Measurements from ENCODE around the gene MRPL10.

Gene MRPL10

DNA sequence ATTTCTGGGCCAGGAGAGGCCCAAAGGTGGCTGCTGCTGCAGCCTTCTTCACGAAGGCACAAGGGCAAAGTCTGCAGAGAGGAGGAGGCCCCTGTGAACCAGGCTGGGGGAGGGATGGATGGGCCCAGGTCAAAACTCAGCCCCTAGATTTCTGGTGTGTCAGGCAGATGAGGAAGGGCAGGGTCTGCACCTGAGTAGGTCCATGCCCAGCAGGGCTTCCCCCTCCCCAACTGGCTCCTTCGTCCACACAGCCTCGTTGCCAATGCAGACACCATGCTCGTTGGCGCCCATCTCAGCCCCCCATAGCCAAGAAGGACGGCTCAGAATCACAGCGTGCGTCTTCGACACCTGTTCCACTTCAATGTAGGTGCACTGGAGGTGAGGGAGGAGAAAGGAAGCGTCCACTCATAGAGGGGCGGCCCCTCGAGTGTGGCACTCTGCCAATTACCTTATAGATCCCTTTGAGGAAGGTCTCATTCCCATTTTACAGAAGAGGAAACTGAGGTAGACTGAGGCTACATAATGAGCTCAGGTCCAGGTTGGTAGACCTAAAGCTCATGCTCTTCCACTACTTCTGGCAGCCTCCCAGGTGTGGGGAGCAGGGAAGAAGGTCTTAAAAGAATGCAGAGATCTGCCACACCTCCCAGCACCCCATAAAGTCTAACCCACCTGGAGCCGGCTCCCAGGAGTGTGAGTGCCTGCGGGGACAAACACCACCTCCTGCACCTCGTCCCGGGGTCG lies 8.8 kb upstream of the MRPL10 start:
- no peak for DNase-seq (ENCODE audit: low read depth in 2 of 2)

DNA sequence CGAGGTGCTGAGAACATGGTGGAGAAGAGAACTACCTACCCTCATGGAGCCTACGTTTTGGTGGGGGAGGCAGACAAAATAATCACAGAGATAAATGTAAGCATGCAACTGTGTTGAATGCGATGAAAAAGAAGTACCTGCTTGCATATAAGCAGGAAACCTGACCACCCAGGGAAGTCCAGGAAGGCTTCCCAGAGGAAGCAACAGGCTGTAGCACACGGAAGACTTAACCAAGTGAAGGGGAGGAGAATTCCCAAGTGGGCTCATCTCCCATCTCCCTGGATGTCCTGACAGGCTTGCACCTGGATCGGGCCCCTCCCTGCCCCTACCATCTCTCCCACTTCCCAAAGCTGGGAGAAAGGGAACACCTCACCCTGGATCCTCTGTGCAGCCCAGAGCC lies 7.7 kb upstream of the MRPL10 start:
- no peak for DNase-seq (ENCODE audit: low read depth in 2 of 2)

DNA sequence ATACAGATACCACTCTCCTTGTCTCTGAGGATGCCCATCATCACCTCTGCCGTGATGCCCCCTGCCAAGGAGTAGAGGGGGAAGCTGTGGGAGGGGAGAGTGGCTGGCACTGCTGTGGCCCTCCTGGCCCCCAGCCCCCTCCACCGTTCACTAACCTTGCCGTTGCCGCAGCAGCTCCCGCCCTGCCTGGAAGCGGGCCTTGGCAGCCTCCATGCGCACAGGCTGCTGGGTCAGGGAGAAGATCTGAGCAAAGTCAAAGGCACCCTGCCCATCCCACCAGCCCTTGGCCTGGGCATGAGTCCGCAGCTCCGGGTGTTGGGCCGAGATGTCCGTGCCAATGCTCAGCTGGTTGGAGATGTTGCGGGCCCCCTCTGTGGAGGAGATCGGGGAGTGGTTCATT lies 7.3 kb upstream of the MRPL10 start:
- no peak for DNase-seq (ENCODE audit: low read depth in 2 of 2)

DNA sequence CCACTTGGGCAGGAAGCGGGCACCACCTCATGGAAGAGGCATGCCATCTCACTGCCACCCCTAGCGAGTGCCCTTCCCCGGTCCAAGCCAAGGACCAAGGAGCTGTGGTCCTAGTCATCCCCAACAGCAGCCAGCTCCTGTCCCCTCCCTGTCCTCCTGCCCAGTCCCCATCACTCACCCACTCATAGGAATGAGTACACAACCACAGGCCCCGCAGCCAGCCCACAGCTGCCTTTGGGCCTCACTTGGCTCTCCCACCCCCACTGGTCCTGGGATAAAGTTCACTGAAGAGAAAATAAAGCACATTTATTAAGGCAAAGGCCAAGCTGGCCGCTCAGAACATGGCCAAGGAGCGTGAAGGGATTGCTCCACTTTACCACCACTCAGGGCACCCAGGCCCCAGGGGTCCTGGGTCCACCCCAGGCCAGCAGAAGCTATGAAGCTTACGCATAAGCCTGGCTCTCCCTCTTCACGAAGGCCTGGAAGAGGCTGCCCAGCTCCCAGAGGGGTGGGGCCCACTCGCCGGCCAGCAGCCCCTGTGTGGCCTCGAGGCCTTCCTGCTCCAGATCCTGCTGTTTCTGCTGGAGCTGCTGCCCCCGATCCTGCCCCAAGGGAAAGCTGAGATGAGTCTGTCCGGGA lies 6.2 kb upstream of the MRPL10 start:
- DNase-seq (ENCODE audit: low read depth in 2 of 2): no peak

DNA sequence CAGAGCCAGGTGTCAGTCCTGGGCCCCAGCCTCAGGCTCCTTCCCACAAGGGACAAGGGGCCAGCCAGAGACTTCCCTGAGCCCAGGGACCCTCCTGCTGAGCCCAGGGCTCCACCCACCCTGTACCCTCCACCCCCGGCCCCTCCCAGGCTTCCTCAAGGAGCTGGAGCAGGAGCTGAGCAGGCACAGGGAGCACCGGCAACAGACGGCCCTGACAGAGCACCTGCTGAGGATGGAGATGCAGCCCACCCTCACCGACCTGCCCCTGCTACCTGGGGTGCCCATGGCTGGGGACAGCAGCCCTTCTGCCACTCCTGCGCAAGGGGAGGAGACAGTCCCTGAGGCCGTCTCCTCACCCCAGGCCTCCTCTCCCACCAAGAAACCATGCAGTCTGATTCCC lies 5.3 kb upstream of the MRPL10 start:
- no peak for DNase-seq (ENCODE audit: low read depth in 2 of 2)

DNA sequence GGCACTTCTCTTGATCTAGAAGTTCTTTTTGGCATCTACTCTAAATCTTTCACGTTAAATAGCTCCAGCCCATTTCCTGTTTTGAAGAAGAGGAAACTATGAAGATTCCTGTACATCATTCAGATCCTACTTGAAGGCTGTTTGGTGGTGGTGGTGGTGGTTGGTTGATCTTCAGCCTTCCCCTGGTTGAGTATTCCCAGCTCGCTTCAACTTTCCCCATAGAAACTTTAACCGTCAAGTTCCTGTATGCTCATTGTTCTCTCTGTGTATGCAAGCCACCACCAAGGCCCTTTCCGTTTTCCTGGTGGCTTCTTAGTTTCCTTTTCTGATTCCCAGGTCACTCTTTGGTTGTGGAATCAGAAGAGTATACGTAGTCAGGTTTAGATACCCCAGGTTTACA lies 3.4 kb upstream of the MRPL10 start:
- DNase-seq (ENCODE audit: low read depth in 2 of 2): no peak

DNA sequence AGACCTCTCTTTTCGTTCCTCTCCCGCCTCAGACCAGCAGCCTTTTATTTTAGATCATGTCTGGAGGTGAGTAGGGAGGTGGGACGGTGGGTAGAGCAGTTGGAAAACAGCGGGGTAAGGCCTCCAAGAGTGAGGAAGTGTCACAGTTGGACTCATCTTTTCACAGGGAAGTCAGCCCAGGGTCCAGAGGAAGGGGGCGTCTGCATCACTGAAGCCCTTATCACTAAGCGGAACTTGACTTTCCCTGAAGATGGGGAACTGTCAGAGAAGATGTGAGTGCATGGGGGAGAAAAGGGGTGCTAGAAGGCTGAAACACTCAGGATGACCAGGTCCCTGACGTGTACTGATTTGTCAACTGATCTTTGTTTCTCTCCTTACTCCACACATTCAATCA lies 590 bp upstream of the MRPL10 start:
- no peak for DNase-seq (ENCODE audit: low read depth in 2 of 2)

DNA sequence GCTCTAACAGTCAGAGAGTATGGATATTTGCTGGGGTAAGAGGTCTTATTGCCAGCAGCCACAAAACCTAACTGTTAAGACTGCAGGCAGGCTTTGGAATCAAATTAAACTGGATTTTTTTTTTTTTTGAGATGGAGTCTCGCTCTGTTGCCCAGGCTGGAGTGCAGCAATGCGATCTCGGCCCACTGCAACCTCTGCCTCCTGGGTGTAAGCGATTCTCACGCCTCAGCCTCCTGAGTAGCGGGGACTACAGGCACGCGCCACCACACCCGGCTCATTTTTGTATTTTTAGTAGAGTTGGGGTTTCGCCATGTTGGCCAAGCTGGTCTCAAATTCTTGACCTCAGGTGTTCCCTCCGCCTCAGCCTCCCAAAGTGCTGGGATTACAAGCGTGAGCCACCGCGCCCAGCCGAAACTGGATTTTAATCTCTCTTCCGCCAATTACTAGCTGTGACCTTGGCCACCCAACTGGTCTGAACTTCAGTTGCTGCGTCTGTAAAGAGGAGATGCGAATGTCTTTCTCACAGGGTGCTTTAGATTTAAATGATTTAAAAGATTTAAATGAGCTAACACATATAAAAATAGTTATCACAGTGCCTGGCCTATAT lies 842 bp downstream of the MRPL10 start:
- no peak for DNase-seq (ENCODE audit: low read depth in 2 of 2)

DNA sequence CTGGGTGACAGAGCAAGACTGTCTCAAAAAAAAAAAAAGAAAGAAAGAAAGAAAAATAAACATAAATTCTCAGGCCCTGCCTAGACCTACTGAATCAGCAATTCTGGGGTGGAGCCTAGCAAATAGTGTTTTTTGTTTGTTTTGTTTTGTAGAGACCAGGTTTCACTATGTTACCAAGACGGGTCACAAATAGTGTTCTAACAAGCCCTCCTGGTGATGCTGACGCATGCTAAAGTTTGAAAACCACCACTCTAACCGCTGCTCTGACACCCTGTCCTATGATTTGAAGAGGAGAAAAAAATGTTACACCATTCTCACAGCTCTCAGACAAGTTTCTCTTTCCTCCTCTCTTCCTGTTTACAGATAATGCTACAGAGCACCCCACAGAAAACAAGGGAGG lies 1.5 kb downstream of the MRPL10 start:
- DNase-seq (ENCODE audit: low read depth in 2 of 2): no peak

DNA sequence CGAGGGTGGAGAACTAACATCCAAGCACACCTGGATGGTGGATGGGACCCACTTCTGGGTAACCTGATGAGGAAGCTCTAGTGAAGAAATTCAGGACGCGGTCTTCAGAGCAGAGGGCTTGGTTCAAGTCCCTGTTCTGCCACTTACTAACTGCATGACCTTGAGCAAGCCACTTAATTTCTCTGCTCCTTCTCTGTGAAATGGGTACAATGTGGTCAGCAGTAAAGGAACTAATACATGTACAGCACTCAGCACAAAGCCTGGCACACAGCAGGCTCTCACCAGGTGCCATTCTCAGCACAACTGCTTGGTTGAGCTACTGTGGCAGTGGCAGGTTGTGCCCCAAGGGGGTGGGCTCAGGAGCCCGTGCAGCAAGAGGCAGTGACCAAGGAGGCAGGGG lies 7.8 kb downstream of the MRPL10 start:
- no peak for DNase-seq (ENCODE audit: low read depth in 2 of 2)

DNA sequence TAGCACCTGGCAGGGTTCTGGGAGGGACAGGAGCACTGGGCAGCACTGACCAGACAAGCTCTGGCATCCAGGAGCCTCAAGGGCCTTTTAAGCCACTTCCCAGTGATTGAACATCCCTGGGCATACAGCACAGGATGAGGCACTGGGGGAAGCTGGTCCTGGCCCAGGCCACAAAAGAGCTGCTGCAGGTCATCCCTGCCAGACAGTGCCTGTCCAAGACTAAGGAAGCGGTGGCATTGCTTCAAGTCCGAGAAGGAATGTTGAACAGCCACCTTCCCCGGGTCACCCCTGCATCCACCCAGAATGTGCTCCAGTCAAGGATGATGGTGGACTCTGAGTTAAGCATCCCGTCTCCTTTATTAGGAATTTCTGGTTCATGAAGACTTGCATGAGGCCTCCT lies 8.6 kb downstream of the MRPL10 start:
- no peak for DNase-seq (ENCODE audit: low read depth in 2 of 2)

DNA sequence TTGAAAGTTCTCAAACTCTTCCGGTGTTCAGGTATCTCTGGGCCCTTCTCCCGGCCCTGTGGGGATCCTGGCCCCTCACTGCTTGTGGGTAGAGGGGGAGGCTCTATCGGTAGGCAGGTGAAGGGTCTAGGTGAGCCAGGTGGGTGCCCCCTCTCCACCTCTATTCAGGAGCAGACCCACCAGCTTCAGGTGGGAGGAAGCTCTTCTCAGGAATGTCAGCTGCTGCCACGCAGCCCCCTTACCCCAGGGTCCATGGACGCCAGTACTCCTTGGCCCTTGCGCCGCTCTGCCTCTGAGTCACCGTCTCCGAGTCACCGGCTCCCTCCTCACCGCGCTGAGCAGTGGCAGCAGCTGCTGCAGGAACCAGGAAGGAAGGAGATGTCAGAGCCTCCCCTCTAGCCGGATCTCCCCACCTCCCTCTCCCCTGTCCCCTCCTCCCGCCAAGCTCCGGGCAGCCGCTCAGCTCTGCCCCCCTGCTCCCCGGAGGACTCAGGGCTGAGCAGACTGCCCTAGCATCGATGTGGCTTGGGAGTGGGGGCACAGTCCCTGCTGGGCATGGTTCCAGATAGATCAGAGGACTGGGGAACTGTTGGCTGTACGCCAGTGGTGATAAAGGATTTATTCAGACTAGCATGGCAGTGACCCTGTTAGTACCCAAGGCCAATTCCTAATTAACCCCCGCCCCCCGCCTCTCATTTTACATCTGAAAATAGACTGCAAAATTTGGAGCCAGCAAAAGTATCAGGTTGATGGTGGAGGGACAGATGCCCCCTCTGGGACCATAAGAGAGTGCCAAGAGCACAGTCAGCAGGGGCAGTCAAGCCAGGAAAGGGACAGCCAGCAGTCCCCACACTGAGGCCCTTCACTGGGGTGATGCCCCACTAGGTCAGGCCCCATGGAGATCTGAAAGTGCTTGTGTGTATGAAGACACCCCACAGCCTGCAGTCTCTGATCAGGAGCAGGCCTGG lies 9.6 kb downstream of the MRPL10 start, which contains the start of gene OSBPL7:
OSBPL7 (minus strand) TSS at position 371 of the 968 bp plus-strand sequence. CDS start 1,516 bp downstream, outside the sequence.
- DNase-seq (ENCODE audit: low read depth in 2 of 2): peak; percentile 49 to 57

DNA sequence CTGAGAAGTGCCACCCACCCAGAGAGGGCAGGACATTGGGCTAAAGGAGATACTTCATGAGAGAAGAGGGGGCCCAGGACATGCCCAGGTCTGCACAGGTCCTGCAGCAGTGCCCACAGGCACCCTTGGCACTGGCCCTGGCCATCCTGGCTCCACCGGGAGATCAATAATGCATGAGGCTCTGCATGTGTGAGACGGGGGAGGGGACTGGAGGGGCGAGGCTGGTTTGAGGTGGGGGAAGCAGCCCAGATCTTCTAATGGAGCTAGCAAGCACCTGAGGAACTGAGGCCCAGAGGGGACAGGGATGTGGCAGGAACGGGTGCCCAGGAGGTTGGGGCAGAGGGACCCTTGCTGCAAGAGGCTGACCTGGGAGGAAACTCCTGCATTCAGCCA lies 10.3 kb downstream of the MRPL10 start:
- DNase-seq (ENCODE audit: low read depth in 2 of 2): no peak

DNA sequence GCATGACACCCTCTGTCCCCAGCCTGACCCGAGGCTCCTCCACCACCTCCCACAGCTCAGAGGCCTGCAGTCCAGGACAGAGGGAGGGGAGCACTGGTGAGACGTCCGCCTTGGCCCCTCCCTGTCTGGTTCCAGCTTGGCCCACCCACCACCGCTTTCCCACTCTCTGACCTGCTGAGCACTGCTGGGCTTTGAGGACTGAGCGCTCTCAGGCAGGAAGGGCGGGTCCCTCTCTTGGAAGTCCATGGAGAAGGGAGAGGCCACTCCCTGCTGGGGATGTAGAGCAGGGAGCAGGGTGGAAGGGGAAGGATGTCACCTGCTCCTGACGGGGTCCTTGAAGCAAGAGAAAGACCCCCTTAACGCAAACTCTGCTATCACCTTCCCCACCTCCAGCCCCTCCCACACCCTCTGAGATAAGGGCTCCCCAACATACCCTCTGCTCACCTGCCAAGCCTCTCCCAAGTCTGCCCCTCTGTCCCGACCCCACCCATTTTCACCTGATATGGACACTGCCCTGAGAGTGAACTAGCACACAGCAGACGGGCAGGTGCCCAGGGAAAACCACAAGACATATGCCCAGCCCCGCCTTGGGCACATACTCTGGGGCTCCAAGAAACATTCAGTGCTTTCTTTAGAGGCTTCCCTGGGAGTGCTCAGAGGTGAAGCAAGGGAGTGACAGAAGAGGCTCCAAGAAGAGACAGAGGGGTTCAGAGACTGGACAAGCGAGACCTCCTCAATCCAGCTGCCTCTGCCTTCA lies 11.1 kb downstream of the MRPL10 start:
- no peak for DNase-seq (ENCODE audit: low read depth in 2 of 2)

DNA sequence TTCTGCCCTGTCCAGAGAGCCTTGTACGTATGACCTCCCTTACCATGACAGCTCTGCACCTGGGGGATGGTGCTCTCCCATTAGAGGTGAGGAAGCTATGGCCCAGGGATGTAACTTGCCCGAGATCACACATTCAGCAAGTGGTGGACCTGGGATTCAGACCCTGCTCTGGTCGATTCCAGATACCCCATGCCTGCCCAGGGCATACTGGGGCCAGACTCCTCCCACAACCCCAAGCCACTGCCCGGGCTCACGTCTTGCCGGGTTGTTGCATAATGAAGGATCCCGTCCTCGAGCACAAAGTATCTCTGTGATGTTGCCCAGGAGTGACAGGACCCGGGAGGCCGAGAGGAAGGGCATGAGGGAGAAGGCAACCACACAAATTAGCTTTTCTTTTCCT lies 11.9 kb downstream of the MRPL10 start:
- DNase-seq (ENCODE audit: low read depth in 2 of 2): no peak

DNA sequence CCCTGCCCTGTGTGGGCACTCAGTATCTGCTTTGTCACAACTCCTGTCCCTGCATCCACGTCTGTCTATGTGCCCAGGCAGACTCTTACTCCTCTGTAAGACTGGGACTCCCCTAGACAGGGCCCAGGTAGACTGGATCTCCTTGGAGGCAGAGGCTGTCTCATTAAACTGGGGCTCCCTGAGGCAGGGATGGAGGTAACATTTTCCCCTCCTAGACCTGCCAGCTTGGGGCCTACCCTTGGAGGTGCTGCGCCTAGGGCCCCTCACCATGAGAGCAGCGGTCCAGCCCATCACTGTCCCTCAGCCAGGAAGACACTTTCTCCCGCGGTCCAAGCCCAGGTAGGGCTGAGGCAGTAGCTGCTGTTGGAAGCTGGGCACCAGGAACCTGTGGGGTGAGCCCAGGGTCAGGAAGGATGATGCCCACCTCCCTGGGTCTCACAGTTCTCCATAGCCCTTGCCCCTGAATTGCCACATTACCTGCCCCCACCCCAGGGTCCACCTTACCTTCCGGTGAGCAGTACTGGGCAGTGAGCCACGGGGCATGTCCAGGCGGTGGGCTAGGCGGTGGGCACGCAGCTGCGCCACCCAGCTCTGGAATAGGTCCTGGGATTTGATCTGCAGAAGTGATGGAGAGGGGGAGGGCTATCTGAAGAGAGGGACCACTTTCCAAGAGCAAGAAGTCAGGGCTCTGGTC lies 13.2 kb downstream of the MRPL10 start:
- DNase-seq (ENCODE audit: low read depth in 2 of 2): no peak

DNA sequence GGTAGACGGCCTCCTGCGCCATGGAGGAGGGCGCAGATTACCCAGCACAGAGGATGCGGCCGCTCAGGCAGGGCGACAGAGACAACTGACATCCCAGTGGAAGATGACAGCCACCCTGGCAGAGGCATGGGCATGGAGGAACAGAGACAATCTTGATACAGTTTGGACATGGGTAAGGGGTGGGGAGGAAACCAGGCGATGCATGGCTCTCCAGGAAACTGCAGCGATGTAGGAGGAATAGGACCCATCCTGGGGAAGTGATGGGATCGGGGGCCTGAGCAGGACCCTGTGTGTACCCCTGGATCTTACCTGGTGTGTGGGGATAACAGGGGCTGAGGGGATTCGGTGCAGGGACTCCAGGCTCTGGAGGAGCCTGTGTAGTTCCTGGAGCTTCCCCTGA lies 14.4 kb downstream of the MRPL10 start:
- no peak for DNase-seq (ENCODE audit: low read depth in 2 of 2)

DNA sequence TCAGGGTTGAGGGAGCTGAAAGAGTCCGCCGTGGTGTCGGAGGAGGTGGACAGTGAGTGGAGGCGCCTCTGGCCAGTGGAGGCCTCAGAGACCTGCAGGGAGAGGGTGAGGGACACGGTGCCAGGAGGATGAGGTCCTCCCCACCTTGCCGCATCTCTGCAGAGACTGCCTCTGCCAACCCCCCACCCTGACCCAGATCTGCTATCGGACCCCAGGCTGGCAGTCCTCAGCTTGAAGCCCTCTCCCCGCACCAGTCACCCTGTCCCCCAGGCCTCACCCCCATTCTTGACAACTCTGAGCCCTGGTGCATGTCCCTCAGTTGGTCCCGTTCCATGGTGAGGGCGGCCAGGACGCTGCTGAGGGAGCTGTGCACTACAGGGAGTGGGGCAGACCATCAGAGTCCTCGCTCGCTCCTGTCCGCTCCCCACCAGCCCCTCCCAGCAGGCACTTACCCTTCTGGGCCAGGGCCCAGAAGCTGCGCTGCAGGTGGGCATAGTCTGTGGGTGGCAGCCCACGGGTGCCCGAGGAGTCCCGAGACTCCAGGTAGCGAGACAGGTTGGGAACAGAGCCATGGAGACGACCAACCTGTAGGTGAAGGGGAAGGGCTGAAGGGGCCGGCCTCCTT lies 15.1 kb downstream of the MRPL10 start:
- no peak for DNase-seq (ENCODE audit: low read depth in 2 of 2)

DNA sequence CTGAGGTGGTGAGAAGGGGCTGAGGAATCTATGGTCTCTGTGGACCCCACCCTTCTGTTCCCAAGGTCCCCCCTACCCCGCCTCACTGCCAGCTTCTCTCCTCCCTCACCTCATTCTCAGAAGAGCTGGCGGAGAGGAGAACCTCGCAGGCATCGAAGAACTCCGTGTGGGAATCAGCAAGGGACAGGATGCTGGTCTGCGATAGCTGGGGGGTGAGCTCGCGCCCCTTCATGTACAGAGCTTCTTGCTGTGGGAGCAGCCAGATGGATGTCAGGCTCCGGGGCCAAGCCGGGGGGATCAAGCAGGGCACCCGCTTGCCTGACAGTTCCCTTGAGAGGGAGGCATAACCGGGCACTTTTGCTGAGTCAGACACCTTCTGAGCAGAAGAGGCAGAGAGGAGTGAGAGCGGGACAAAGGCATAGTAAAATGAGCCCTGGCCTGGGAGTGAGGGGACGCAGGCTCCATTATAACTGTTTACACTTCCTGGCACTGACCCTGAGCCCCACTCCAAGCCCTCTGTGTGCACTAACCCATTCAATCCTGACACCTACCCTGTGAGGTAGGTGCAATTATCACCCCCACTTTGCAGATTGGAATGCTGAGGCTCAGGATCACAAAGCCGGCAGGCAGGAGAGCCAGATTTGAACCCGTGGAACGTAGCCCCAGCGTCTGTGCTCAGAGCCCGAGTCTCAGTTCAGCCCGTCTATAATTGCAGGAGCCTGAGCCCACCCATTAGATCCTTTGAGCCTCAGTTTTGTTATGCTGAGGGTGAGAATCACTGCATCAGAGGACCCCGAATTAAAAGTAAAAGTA lies 16.0 kb downstream of the MRPL10 start:
- DNase-seq (ENCODE audit: low read depth in 2 of 2): no peak
